OCI-LY7 (cell line): ENCODE data around the gene BCHE. TPM values are rescaled to one million over a fixed set of nuclear protein-coding genes. Genes with fewer than 3 reads are reported as not detected.

Source experiments
- BruUV-seq: library from RNA; stranded (reverse); fragments of 400-500 nt; replicated peaks from 2 replicates; lab custom pipeline; 2021; lab: Mats Ljungman, UMichigan
- CTCF ChIA-PET: fragments of 300-600 bp; sonication (Branson Sonifier 250); formaldehyde crosslinking; loops from one replicate; lab custom pipeline; 2022; ENCODE audit warnings: antibody characterized with exemption; ENCODE audit not compliant: unreplicated experiment; lab: Charles Lee
- POLR2A ChIA-PET: fragments of 300-600 bp; sonication (Branson Sonifier 250); formaldehyde crosslinking; loops from one replicate; lab custom pipeline; 2022; ENCODE audit warnings: antibody characterized with exemption; lab: Charles Lee
- DNase-seq: peaks from one replicate; pipeline ENCODE4 v3.0.0-alpha.2; 2015; ENCODE audit warnings: low spot score
- H2AFZ ChIP-seq: fragments of 200-600 bp; sonication (generic), shearing (Covaris generic); 2 replicates; pipeline ENCODE4 v1.6.1; 2014; ENCODE audit warnings: mild to moderate bottlenecking, antibody characterized with exemption, low read length, moderate library complexity
- H3K27ac ChIP-seq: fragments of 200-600 bp; sonication (generic); 2 replicates; pipeline ENCODE4 v1.5.1; 2014; ENCODE audit warnings: mixed run types, low read depth, mild to moderate bottlenecking, moderate library complexity, low read length, inconsistent platforms; ENCODE audit not compliant: poor library complexity, severe bottlenecking
- H3K36me3 ChIP-seq: fragments of 200-600 bp; sonication (generic); 2 replicates; pipeline ENCODE4 v1.6.1; 2014; ENCODE audit warnings: mild to moderate bottlenecking, antibody characterized with exemption, low read length, moderate library complexity, mixed read lengths; ENCODE audit not compliant: insufficient read depth
- H3K4me1 ChIP-seq: fragments of 200-600 bp; sonication (generic); 2 replicates; pipeline ENCODE4 v1.5.1; 2014; ENCODE audit warnings: mild to moderate bottlenecking, low read length; ENCODE audit not compliant: insufficient read depth, poor library complexity, severe bottlenecking
- H3K4me2 ChIP-seq: fragments of 200-600 bp; sonication (generic); 2 replicates; pipeline ENCODE4 v1.6.1; 2014; ENCODE audit warnings: mild to moderate bottlenecking, low read length
- H3K4me3 ChIP-seq: fragments of 200-600 bp; sonication (generic); 2 replicates; pipeline ENCODE4 v1.5.1; 2014; ENCODE audit warnings: mild to moderate bottlenecking, low read depth, low read length; ENCODE audit not compliant: poor library complexity, severe bottlenecking
- H3K79me2 ChIP-seq: fragments of 200-600 bp; sonication (generic); 2 replicates; pipeline ENCODE4 v1.6.1; 2016; ENCODE audit warnings: low read depth, mild to moderate bottlenecking, low read length, moderate library complexity, mixed read lengths; ENCODE audit not compliant: insufficient read depth
- H3K9me2 ChIP-seq: fragments of 200-600 bp; sonication (generic); 2 replicates; pipeline ENCODE4 v1.6.1; 2016; ENCODE audit warnings: mild to moderate bottlenecking, low read length, mixed read lengths; ENCODE audit not compliant: insufficient read depth
- H3K9me3 ChIP-seq: fragments of 200-600 bp; sonication (generic); 2 replicates; pipeline ENCODE4 v1.6.1; 2014; ENCODE audit warnings: mild to moderate bottlenecking, mixed run types, low read length, mixed read lengths
- H4K20me1 ChIP-seq: fragments of 200-600 bp; sonication (generic); 2 replicates; pipeline ENCODE4 v1.6.1; 2014; ENCODE audit warnings: mild to moderate bottlenecking, antibody characterized with exemption, low read length, moderate library complexity, mixed read lengths; ENCODE audit not compliant: insufficient read depth
- EZH2phosphoT487 ChIP-seq: fragments of 200-600 bp; sonication (generic); IDR thresholded peaks from 2 replicates; pipeline ENCODE4 v1.6.1; 2018; ENCODE audit warnings: low read depth, borderline replicate concordance, mild to moderate bottlenecking, mixed run types, antibody characterized with exemption, low read length, moderate library complexity, mixed read lengths
- intact Hi-C: fragments of 100-400 bp; cut with micrococcal nuclease; formaldehyde crosslinking; loops from one replicate; pipeline ENCODE4 v1.10.0; 2022; ENCODE audit not compliant: unreplicated experiment
- total RNA-seq, 2 experiments: library from RNA; depleted of rRNA in 1 of 2; stranded (reverse); fragments of >200 nt in 1 of 2; shearing (Covaris generic) in 1 of 2; gene quantifications; 2 replicates each; pipeline ENCODE4 v1.2.3, GENCODE V29; 2014 to 2022
- TF ChIP-seq, protein P1 (sequence below): fragments of 200-600 bp; sonication (generic); conservative IDR thresholded peaks from 2 replicates; pipeline ENCODE4 v1.5.1; 2014; ENCODE audit warnings: mild to moderate bottlenecking, antibody characterized with exemption, low read length, moderate library complexity, mixed read lengths

The BCHE gene
- total RNA-seq, 2 experiments from 2014 or later, result not detected

DNA sequence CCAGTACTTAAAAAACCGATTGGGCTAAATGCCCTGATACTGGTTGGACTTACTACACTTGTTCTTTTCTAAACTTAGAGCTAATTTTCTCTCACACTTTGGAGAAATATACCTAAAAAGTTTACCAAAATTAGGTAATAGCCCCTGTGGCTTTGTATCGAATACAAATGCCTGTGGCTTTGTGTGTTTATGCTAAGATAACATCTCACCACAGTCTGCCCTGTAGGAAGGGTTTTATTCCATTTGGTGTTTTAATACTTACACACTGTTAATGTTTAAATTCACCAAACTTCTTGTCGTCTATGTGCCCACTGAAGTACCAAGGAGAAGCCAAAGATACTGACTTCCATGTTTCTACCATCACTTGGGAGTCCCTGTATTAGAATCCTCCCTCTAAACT, 66.4 kb downstream of the BCHE start:
- no peak for DNase-seq
- Histone ChIP-seq H4K20me1 (no peaks in the 10 kb centered on the region), H3K27ac (no peak overlapping the region), H3K4me1 (no peaks in the 10 kb centered on the region), H3K36me3 (no peaks in the 10 kb centered on the region), H3K9me2 (no peaks in the 10 kb centered on the region), H3K79me2 (no peaks in the 10 kb centered on the region), H3K4me3 (no peak overlapping the region), H2AFZ (no peak overlapping the region), H3K4me2 (no peak overlapping the region), H3K9me3 (no peaks in the 10 kb centered on the region)
- TF ChIP-seq EZH2phosphoT487, result no peak
- TF ChIP-seq, protein P1, sequence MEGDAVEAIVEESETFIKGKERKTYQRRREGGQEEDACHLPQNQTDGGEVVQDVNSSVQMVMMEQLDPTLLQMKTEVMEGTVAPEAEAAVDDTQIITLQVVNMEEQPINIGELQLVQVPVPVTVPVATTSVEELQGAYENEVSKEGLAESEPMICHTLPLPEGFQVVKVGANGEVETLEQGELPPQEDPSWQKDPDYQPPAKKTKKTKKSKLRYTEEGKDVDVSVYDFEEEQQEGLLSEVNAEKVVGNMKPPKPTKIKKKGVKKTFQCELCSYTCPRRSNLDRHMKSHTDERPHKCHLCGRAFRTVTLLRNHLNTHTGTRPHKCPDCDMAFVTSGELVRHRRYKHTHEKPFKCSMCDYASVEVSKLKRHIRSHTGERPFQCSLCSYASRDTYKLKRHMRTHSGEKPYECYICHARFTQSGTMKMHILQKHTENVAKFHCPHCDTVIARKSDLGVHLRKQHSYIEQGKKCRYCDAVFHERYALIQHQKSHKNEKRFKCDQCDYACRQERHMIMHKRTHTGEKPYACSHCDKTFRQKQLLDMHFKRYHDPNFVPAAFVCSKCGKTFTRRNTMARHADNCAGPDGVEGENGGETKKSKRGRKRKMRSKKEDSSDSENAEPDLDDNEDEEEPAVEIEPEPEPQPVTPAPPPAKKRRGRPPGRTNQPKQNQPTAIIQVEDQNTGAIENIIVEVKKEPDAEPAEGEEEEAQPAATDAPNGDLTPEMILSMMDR, result no peak
- no TSS peak for BruUV-seq
- intact Hi-C loops, result no loop called here
- ChIA-PET CTCF (no interaction called here), POLR2A (interaction anchor here (0.5 kb wide), 1 partner anchor 650 kb away, joined by 3 read pairs; no protein-coding TSS in a partner anchor)

DNA sequence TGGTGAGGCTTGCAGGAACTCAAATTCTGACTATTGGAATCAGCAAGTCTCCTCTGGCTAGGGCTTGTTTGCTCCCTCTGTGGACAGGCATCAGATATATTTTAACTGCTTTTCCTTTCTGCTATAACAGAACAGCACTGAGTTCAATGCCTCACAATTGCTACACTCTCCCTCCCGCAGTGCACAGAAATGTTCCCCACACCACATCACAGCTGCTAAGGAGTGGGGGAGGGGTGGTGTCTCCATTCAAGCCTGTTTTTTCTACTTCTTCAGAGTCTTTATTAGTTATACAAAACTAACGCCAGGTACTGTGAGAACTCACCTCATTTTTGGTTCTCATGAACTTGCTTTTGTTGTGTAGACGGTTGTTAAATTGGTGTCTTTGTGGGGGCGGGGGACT, 68.5 kb downstream of the BCHE start:
- POLR2A ChIA-PET, result no interaction called here
- Histone ChIP-seq H3K36me3 (no peaks in the 10 kb centered on the region), H3K9me3 (no peaks in the 10 kb centered on the region), H2AFZ (no peak overlapping the region), H4K20me1 (no peaks in the 10 kb centered on the region), H3K9me2 (no peaks in the 10 kb centered on the region), H3K27ac (no peak overlapping the region), H3K4me3 (no peak overlapping the region), H3K79me2 (no peaks in the 10 kb centered on the region), H3K4me2 (no peak overlapping the region), H3K4me1 (no peaks in the 10 kb centered on the region)
- intact Hi-C loops, result no loop called here
- TF ChIP-seq, protein P1, result no peak
- TF ChIP-seq EZH2phosphoT487, result no peak
- CTCF ChIA-PET, result no interaction called here
- no TSS peak for BruUV-seq
- no peak for DNase-seq

DNA sequence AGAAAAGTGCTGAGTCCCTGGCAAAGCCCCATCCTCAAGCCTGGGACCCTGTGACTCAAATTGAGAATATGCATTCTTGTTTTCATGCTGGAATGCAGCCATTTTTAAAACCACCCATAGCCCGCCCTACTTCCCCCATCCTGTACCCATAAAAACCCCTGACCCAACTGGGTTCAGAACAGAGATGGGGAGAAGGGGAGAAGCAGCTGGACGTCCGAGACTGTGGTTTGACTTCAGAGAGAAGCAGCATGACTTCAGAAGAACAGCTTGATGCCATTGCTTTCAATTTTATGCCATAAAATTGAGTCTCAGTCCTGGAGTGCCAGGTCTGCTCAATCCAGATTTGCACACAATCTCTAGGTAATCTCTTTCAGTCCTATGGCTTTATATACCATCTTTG, 78.2 kb downstream of the BCHE start:
- ChIA-PET POLR2A (no interaction called here), CTCF (no interaction called here)
- Histone ChIP-seq H3K79me2 (no peaks in the 10 kb centered on the region), H3K9me3 (no peaks in the 10 kb centered on the region), H4K20me1 (no peaks in the 10 kb centered on the region), H2AFZ (no peak overlapping the region), H3K4me1 (no peaks in the 10 kb centered on the region), H3K9me2 (no peaks in the 10 kb centered on the region), H3K4me3 (no peak overlapping the region), H3K4me2 (no peak overlapping the region), H3K27ac (no peak overlapping the region), H3K36me3 (no peaks in the 10 kb centered on the region)
- TF ChIP-seq, protein P1, result no peak
- TF ChIP-seq EZH2phosphoT487, result no peak
- BruUV-seq, result no TSS peak
- DNase-seq, result no peak
- intact Hi-C loops, result no loop called here
